ENCODE results near the gene VPS37C.

Gene VPS37C

GRCh38 chr11:61092908-61093763, 68.1 kb downstream of the VPS37C start:
- no peak for DNase-seq

GRCh38 chr11:61092280-61092766, 68.9 kb downstream of the VPS37C start:
- DNase-seq: no peak

GRCh38 chr11:61091373-61092279, 69.6 kb downstream of the VPS37C start:
- DNase-seq: peak; percentile 35

GRCh38 chr11:61090982-61091372, 70.2 kb downstream of the VPS37C start:
- DNase-seq: no peak

- DNase-seq: no peak
These were observed 70.7 kb downstream of the VPS37C start for GRCh38 chr11:61090521-61090920.

- DNase-seq: no peak
These were observed 71.3 kb downstream of the VPS37C start for GRCh38 chr11:61089806-61090491.

- no peak for DNase-seq
These were observed 73.7 kb downstream of the VPS37C start for GRCh38 chr11:61087426-61088119.

- no peak for DNase-seq
These were observed 77.6 kb downstream of the VPS37C start for GRCh38 chr11:61083601-61084147.

GRCh38 chr11:61082931-61083531, 78.2 kb downstream of the VPS37C start:
- no peak for DNase-seq

- DNase-seq: no peak
These were observed 79.0 kb downstream of the VPS37C start for GRCh38 chr11:61082062-61082870.

- DNase-seq: no peak
These were observed 80.1 kb downstream of the VPS37C start for GRCh38 chr11:61080986-61081590.

GRCh38 chr11:61080526-61080925, 80.7 kb downstream of the VPS37C start:
- no peak for DNase-seq
